Measurements from ENCODE around the gene PPARG. TPM values are rescaled to one million over a fixed set of nuclear protein-coding genes. Genes with fewer than 3 reads are reported as not detected.
"Not testable (repeated sequence)": the region's sequence is repeated elsewhere in the genome, so short reads cannot be mapped to it uniquely, and the experiment has no call there.

PPARG gene
- total RNA-seq, 2 donors from 2014 or later, result 5.4 to 44.2 TPM

GRCh38 chr3:12268049-12268735, 20.7 kb upstream of the PPARG start:
- TF ChIP-seq CTCF (IDR thresholded peaks at IDR 0.05), result no peak
- TF ChIP-seq POLR2A (IDR thresholded peaks at IDR 0.05), result no peak
- no peaks in the 10 kb centered on the region for H3K27me3 ChIP-seq
- ATAC-seq (no peak), DNase-seq (no peak)
- intact Hi-C loops (cut with DNase I), result no loop called here
- no peak overlapping the region for H3K27ac ChIP-seq
- H3K9me3 ChIP-seq, result no peaks in the 10 kb centered on the region
- no peaks in the 10 kb centered on the region for H3K4me1 ChIP-seq
- H3K4me3 ChIP-seq, result no peak overlapping the region
- 64 to 91% methylated on average over 3 of the region's 3 CpGs for WGBS, 2 donors
- no peaks in the 10 kb centered on the region for H3K36me3 ChIP-seq (replicated peaks in 1 of 2; ENCODE audit: insufficient read depth in 1 of 2, low read depth in 2 of 2)

- H3K9me3 ChIP-seq, result no peaks in the 10 kb centered on the region
- no peaks in the 10 kb centered on the region for H3K4me1 ChIP-seq
- 65 to 74% methylated on average over 5 of the region's 5 CpGs for WGBS, 2 donors
- TF ChIP-seq POLR2A (IDR thresholded peaks at IDR 0.05) (no peak), CTCF (IDR thresholded peaks at IDR 0.05) (no peak)
- no peak for DNase-seq
- intact Hi-C loops (cut with DNase I), result no loop called here
- H3K4me3 ChIP-seq, result no peak overlapping the region
- H3K27ac ChIP-seq, result no peak overlapping the region
- ATAC-seq, result no peak
- H3K36me3 ChIP-seq (replicated peaks in 1 of 2; ENCODE audit: insufficient read depth in 1 of 2, low read depth in 2 of 2), result no peaks in the 10 kb centered on the region
- no peaks in the 10 kb centered on the region for H3K27me3 ChIP-seq
Measured at GRCh38 chr3:12270976-12271375, 17.9 kb upstream of the PPARG start.

GRCh38 chr3:12273045-12273695, 15.7 kb upstream of the PPARG start:
- ATAC-seq, result no peak

GRCh38 chr3:12275974-12276650, 12.8 kb upstream of the PPARG start:
- TF ChIP-seq POLR2A (IDR thresholded peaks at IDR 0.05), result no peak
- no peak for TF ChIP-seq CTCF (IDR thresholded peaks at IDR 0.05)
- DNase-seq, result no peak
- 55 to 65% methylated on average over 3 of the region's 3 CpGs for WGBS, 2 donors

More at GRCh38 chr3:12273045-12273695, 15.7 kb upstream of the PPARG start:
- WGBS, 2 donors, result 14 to 27% methylated on average over 2 of the region's 2 CpGs
- Histone ChIP-seq H3K4me1 (no peaks in the 10 kb centered on the region), H3K27me3 (no peaks in the 10 kb centered on the region), H3K4me3 (no peak overlapping the region), H3K36me3 (replicated peaks in 1 of 2; ENCODE audit: insufficient read depth in 1 of 2, low read depth in 2 of 2) (no peaks in the 10 kb centered on the region), H3K27ac (no peak overlapping the region), H3K9me3 (no peaks in the 10 kb centered on the region)
- DNase-seq, result no peak
- TF ChIP-seq CTCF (IDR thresholded peaks at IDR 0.05) (no peak), POLR2A (IDR thresholded peaks at IDR 0.05) (no peak)
- intact Hi-C loops (cut with DNase I), result no loop called here

GRCh38 chr3:12276827-12277226, 12.0 kb upstream of the PPARG start:
- H3K27ac ChIP-seq; ATAC-seq; H3K4me3 ChIP-seq; H3K9me3 ChIP-seq; H3K27me3 ChIP-seq; DNase-seq; intact Hi-C loops (cut with DNase I); H3K36me3 ChIP-seq (replicated peaks in 1 of 2; ENCODE audit: insufficient read depth in 1 of 2, low read depth in 2 of 2); H3K4me1 ChIP-seq: not testable (repeated sequence)
- 88 to 90% methylated on average over 5 of the region's 5 CpGs for WGBS, 2 donors

More at GRCh38 chr3:12275974-12276650, 12.8 kb upstream of the PPARG start:
- Histone ChIP-seq H3K27me3 (no peaks in the 10 kb centered on the region), H3K36me3 (replicated peaks in 1 of 2; ENCODE audit: insufficient read depth in 1 of 2, low read depth in 2 of 2) (no peaks in the 10 kb centered on the region), H3K9me3 (no peaks in the 10 kb centered on the region), H3K27ac (no peak overlapping the region), H3K4me3 (no peak overlapping the region), H3K4me1 (no peaks in the 10 kb centered on the region)
- ATAC-seq, result no peak
- intact Hi-C loops (cut with DNase I), result no loop called here

Measured in body of pancreas (tissue), 4 donors.